ENCODE data around the gene PPP1CC.
A peak's percentile ranks its signal among the peaks of the same experiment; 100 is the strongest.
"Not testable (repeated sequence)": the region's sequence is repeated elsewhere in the genome, so short reads cannot be mapped to it uniquely, and the experiment has no call there.

The PPP1CC gene

DNA sequence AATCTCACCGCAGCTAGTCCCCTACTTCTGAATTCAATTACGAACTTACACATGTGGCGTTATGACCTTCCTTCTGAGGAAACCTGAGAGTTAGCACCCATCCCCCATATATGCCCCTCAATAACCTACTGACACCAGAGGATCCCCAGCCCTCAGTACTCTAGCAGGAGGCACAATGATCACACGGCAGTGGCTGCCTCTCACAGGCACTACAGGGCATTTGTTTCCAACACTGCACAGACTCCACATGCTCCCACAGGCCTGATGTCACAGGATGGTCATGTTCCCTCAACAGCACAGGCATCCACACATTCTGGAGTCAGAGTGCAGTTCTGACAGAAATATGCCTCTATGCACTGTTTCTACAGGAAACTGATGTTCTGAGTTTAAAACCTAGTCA lies 17.4 kb downstream of the PPP1CC start:
- DNase-seq (ENCODE audit: low read depth in 2 of 2), result no peak

GRCh38 chr12:110722892-110723291 lies 19.8 kb downstream of the PPP1CC start:
- DNase-seq (ENCODE audit: low read depth in 2 of 2), result not testable (repeated sequence)

DNA sequence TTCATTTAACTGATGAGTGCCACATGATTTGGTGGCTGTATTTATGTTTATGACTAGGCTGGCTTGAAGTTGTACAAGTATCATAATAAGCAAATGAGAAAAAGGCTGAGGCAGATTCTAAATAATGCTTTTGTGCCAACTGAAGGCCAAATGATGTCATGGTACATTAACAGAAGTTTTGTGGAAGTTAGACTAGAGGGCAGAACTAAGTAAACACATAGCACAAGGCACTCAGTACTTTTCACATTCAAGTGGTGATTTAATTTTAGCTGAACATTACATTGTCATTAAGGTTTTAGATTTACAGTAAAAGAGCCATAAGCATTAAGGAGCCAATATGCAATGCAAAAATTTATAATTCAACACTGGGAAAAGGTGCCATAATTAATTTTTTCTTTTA lies 21.1 kb downstream of the PPP1CC start:
- no peak for DNase-seq (ENCODE audit: low read depth in 2 of 2)

- no peak for DNase-seq (ENCODE audit: low read depth in 2 of 2)
These were observed 22.2 kb downstream of the PPP1CC start for GRCh38 chr12:110720516-110720915.

DNA sequence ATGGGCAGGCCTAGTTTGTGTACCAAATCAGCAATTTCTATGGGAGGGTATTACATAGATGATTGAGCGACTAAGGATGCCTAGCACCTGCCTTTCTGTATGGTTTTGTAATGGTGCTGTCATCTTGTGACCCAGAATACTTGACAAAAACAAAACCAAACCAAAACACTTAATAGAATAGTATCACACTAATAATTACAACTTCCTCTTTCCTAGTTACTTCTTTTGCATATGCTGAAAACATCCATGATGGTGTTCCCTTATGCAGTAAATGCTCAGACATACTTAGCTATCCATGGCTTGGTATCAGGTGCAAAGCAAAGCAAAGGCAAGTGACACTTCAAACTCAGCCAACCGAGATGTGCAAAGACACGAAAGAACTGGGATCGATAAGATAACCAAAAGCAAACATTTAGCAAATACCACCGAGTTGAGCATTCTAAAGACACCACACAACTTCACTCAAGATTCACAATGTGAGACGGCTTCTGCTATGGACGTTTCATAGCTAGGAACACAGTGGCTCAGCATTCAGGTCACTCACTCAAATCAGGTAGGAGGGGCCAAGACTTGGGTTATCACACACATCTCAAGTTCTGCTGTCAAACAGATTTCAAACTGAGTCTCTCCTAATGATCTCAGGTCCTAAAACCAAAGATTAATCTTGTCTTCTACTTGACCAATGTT lies 24.3 kb downstream of the PPP1CC start:
- DNase-seq (ENCODE audit: low read depth in 2 of 2), result no peak

DNA sequence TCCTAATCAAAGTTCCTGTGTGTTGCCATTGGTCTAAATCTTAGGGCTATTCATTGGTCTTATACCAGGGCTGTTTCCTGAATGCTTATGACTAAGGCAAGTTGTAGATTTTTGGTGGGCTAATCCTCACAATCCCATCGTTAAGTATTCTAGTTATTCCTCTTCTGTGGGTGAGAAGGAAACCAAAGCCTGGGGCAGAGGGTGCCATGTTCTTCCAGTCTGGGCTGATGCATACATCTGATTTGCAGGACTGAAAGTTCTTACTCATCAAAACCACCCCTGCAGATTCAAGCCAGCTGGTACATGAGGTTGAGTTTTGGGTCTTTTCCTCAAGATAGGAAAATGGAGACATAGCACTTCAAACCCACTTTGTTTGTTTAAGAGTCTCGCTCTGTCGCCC lies 25.7 kb downstream of the PPP1CC start:
- no peak for DNase-seq (ENCODE audit: low read depth in 2 of 2)

DNA sequence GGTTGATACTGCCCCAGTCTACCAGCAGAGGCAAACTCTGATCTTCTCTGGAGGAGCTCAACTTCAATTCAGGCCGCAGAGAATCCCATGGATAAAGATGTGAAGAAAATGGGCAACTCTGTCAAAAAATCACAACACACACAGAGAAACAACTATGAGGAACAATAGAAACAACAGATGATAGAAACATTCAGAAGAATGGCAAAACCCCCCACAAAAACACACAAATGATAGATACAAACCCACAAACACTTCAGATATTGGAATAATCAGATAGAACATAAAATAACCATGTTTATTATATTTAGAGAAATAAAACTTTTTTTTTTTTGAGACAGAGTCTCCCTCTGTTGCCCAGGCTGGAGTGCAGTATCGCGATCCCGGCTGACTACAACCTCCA lies 33.8 kb downstream of the PPP1CC start:
- no peak for DNase-seq (ENCODE audit: low read depth in 2 of 2)

DNA sequence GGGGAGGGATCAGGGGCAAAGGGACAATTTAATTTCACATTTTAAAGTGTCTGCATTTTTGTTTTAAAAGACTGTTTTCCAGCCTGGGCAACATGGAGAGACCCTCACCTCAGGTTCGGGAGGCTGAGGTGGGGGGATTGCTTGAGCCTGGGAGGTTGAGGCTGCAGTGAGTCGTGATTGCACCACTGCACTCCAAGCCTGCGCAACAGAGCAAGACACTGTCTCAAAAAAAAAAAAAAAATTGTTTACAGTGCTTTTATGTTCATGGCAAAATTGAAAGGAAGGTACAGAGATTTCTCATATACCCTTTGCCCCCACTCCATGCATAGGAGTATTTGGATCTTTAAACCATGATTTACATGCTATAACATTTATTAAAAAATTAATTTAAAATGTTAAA lies 37.4 kb downstream of the PPP1CC start:
- DNase-seq (ENCODE audit: low read depth in 2 of 2), result no peak

DNA sequence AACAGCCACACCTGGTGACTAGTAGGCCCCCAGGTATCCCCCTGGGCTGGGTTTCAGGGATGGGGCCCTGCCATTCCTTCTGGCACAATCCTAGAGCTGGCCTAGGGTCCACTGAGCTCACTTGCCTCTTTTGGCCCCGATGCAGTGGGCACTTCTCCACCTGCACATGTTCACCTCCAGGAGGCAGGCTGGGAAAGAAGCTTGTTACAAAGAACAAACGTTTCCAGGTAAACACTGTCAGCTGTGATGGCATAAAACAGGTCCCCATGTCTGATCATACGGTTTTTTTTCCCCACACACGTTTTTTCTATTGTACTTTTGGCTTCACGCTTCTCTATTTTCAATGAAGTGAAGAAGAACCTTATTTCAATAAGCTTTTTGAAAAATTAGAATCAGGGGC lies 37.9 kb downstream of the PPP1CC start:
- no peak for DNase-seq (ENCODE audit: low read depth in 2 of 2)

- DNase-seq (ENCODE audit: low read depth in 2 of 2), result no peak
These were observed 38.5 kb downstream of the PPP1CC start for GRCh38 chr12:110704231-110704630.

GRCh38 chr12:110702081-110702480 lies 40.6 kb downstream of the PPP1CC start:
- no peak for DNase-seq (ENCODE audit: low read depth in 2 of 2)

- DNase-seq (ENCODE audit: low read depth in 2 of 2), result no peak
These were observed 42.9 kb downstream of the PPP1CC start for GRCh38 chr12:110699591-110700445.

GRCh38 chr12:110698171-110698902 lies 44.4 kb downstream of the PPP1CC start:
- peak; percentile 51 for DNase-seq (ENCODE audit: low read depth in 2 of 2)

DNA sequence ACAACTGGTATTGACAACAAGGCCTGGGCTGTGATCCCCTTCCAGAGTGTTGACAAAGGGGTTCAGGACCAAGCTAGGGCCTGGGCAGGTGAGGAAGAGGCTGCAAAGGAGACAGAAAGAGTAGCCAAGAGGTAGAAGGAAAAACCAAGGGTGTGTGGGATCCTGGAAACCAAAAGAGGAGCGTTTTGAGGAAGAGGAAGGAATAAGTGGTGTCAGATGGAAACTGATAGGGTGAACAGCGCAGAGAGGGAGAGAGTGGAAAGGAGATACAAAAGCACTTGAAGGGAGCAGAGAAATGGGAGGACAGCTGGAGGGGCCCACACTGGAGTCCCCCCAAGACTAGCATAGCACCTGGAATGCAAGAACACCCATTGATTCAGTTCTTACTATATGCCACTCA lies 45.5 kb downstream of the PPP1CC start:
- DNase-seq (ENCODE audit: low read depth in 2 of 2), result no peak

DNA sequence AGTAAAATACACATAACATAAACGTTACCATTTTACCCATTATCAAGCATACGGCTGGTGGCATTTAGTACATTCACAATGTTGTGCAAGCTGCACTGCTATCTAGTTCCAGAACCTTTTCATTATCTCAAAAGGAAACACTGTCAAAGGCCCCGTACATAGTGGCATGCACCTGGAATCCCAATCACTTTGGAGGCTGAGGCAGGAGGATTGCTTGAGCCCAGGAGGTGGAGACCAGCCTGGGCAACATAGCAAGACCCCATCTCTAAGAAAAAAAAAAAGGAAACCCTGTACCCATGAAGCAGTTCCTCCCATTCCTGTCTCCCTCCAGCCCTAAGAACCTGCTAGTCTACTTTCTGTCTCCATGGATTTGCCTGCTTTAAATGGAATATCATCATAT lies 46.4 kb downstream of the PPP1CC start:
- DNase-seq (ENCODE audit: low read depth in 2 of 2), result no peak

GRCh38 chr12:110694330-110694901 lies 48.3 kb downstream of the PPP1CC start:
- no peak for DNase-seq (ENCODE audit: low read depth in 2 of 2)

- DNase-seq (ENCODE audit: low read depth in 2 of 2), result no peak
These were observed 49.0 kb downstream of the PPP1CC start for GRCh38 chr12:110693731-110694130.

GRCh38 chr12:110690127-110690430 lies 52.6 kb downstream of the PPP1CC start:
- no peak for DNase-seq (ENCODE audit: low read depth in 2 of 2)

DNA sequence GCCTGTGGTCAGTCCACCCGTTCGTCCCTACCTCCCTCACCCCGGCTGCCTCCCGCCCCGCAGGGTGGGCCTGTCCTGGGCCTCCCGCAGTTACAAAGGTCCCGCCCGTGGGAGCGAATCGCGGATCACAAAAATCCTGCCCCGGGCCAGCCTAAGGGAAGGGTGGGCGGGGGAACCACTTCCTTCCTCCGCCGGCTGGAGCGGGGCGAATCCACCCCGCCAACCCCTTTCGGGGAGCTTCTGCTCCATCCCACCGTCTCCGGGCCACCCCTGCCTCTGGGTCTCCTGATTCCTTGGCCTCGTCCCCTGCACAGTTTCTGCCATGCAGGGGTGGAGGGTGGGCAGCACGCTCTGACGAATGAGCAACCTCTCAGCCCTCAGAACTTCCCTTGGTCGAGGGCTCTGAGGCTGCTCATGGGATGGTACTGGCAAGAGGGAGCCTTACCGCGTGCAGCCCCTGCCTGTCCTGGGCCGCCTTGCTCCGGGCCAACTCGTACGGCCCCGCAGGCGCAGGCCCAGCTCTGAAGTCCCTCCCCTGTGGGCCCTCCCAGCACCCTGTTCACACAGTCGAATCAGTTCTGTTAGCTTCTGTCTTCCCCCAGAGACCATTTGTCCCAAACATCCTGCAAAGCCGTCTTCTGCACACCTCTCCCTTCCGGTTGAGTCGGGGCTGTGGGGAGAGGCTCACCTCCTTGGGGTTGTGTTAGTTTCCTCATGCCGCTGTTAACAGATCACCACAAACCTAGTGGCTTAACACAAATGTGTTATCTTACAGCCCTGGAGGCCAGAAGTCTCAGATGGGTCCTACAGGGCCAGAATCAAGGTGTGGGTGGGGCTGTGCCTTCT lies 53.2 kb downstream of the PPP1CC start:
- DNase-seq (ENCODE audit: low read depth in 2 of 2), result no peak

DNA sequence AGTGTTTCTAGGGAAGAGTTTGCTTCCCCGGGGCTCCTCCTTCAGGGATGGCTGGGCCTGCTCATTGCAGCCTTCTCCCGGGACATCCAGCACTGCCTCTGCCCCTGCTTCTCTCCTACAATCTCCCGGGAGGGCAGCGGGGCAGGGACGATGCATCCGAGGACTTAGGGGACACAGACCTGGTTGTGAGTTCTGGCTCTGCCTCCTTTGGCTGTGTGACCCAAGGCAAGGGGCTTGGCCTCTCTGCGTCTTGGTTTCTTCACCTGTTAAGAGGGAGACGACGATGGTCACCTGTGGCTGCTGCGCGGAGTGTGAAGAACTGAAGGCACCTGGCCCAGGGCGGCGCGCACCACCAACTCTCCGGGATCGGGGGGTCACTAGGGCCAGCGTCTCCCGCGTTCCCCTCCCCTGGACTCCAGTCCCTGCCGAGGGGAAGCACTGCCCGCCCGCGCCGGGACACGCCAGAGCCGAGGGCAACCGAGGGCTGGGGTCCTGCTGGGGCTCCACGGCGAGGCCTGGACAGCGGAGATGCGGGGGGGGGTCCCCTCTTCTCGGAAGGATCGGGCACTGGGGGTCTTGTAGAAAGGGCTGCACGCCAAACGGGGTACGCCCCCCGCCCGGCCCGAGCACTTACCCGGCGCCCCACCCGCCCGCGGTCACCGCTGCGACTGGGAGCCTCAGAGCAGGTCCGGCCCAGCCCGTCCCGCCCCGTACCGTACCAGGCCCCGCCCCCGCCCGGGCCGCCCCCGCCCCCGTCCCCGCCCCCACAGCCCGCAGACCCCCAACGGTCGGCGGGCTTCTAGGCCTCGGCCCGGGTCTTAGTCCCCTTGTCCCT lies 54.0 kb downstream of the PPP1CC start, which contains the start of gene HVCN1:
Gene HVCN1 (minus strand): TSS at position 670 of the 835 bp plus-strand sequence. CDS start 5,870 bp downstream, outside the sequence.
- no peak for DNase-seq (ENCODE audit: low read depth in 2 of 2)

All from activated CD8-positive, alpha-beta memory T cell treated with anti-CD3 and anti-CD28 coated beads for 4 hours (primary cell).